Measurements from ENCODE around the gene SLC5A6.

SLC5A6 gene

DNA sequence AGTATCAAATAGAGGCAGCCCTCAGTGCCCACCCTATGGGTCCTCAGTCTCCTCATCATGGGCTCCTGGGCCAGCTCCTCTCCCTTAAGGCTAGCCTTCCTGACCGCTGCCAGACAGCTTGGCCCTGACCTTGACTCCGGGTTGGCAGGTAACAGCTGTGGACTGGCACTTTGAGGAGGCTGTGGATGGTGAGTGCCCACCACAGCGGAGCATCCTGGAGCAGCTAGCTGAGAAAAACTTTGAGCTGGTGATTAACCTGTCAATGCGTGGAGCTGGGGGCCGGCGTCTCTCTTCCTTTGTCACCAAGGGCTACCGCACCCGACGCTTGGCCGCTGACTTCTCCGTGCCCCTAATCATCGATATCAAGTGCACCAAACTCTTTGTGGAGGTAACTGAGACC, 24.1 kb upstream of the SLC5A6 start:
- no peak for DNase-seq

DNA sequence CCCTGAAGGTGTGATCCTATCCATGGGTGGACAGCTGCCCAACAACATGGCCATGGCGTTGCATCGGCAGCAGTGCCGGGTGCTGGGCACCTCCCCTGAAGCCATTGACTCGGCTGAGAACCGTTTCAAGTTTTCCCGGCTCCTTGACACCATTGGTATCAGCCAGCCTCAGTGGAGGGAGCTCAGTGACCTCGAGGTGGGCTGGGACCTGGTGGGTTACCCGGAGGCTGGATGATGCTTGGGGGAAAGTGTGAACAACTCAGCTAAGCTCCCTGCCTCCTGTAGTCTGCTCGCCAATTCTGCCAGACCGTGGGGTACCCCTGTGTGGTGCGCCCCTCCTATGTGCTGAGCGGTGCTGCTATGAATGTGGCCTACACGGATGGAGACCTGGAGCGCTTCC, 21.3 kb upstream of the SLC5A6 start:
- DNase-seq = no peak

DNA sequence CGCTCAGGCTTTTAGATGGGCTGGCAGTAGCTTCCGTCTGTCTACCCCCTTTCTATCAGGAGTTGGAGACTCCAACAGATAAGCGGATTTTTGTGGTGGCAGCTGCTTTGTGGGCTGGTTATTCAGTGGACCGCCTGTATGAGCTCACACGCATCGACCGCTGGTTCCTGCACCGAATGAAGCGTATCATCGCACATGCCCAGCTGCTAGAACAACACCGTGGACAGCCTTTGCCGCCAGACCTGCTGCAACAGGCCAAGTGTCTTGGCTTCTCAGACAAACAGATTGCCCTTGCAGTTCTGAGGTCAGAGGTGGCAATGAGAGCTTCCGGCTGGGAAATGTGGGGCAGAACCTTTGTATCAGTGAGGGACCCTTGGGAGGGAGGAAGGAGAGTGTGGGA, 19.9 kb upstream of the SLC5A6 start:
- DNase-seq = no peak

DNA sequence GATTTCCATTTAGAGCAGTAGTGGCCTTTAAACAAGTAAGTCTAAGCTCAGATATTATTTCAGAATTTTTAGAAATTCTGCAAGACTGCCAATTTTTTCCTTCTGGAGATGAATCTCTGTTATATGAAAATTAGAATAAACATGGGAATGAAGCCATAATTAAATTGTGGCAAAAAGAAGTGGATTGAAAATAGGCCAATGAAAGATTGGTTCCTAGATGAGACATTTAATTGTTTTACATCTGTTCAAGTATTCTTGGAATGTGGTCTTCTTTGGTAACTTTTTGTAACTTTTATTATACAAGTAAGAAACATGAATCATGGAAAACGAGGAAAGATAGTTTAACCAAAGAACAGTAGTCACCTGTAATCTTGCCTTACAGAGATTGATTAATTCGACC, 15.4 kb upstream of the SLC5A6 start:
- DNase-seq = no peak

- no peak for DNase-seq
Observed at GRCh38 chr2:27225526-27225925, 13.5 kb upstream of the SLC5A6 start.

DNA sequence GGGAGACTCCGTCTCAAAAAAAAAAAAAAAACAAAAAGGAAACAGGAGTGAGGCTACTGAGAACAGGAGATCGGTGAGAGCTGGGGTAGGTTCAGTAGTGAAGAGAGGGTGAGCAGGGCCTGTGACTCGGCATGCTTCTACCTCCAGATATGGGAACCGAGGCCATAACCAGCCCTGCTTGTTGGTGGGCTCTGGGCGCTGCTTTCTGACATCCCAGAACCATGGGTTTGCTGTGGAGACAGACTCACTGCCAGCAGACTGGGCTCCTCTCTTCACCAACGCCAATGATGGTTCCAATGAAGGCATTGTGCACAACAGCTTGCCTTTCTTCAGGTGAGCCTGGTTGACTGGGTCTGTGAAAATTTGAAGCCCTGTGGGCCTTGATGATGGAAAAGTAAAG, 11.3 kb upstream of the SLC5A6 start:
- DNase-seq = no peak

DNA sequence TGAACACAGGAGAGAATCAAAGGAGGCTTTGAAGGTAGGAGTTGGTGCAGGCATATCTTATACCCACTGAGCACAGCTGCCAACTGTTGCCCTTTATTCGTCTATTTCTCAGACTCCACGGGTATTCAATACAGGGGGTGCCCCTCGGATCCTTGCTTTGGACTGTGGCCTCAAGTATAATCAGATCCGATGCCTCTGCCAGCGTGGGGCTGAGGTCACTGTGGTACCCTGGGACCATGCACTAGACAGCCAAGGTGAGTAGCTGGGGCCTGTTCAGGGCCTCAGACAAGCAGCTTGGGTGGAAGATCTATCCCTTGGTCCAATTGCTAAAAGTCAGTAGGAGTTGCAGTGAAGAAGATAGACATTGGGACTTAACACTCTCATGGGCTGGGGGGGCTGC, 10.3 kb upstream of the SLC5A6 start:
- DNase-seq = no peak

GRCh38 chr2:27221166-27221565, 9.1 kb upstream of the SLC5A6 start:
- no peak for DNase-seq

DNA sequence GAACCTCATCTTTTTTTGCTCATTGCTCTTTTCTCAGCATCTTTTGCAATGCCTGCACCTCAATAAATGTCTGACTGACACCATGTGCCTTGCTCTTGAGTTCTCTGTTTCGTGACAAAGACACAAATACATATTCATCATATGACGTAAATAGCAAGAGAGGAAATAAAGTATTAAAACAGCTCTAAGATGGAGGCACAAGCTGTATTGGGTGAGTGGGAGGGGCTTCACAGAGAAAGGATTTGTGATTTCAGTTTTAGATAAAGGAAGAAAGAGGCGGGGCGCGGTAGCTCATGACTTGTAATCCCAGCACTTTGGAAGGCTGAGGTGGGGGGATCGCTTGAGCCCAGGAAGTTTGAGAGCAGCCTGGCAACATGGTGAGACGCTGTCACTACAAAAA, 8.0 kb upstream of the SLC5A6 start:
- DNase-seq = no peak

GRCh38 chr2:27219091-27219490, 7.0 kb upstream of the SLC5A6 start:
- DNase-seq = no peak

- no peak for DNase-seq
Observed at GRCh38 chr2:27218614-27219013, 6.5 kb upstream of the SLC5A6 start.

GRCh38 chr2:27217173-27218121, 5.4 kb upstream of the SLC5A6 start, which contains the start of gene CAD:
Gene CAD (plus strand): TSS chr2:27217369. CDS start chr2:27217552, 183 bp downstream.
- peak; percentile 84 for DNase-seq

DNA sequence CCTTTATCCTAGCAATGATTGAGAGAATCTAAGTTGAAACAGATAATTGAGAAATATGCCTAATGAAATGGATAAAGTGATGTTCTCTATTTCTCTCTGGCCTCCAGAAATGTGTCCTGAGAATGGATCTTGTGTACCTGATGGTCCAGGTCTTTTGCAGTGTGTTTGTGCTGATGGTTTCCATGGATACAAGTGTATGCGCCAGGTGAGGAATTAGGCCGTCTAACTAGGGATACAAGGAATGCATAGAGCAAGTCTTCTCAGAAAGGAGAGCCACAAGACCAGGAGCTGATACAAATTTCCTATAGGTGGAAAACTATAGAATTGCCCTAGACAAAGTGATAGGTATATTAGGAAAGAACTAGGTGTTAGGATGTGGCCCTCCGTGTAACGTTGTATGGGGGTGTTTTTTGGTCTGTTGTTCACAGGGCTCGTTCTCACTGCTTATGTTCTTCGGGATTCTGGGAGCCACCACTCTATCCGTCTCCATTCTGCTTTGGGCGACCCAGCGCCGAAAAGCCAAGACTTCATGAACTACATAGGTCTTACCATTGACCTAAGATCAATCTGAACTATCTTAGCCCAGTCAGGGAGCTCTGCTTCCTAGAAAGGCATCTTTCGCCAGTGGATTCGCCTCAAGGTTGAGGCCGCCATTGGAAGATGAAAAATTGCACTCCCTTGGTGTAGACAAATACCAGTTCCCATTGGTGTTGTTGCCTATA, 4.5 kb upstream of the SLC5A6 start:
- no peak for DNase-seq

DNA sequence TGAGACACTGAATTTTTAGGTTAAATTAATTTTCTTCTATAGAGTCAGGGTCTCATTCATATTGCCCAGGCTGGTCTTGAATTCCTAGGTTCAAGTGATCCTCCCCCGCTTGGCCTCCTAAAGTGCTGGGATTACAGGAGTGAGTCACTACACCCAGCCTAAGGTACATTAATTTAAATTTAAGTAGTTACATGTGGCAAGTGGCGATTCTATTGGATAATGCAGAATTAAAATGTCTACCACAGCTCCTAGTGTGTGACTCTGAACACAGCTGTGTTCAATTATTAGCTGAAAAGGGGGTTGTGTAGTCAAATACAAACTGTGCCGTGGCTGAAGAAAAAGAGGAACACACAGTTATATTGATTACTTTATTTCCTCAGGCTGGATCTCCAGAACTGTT, 2.9 kb upstream of the SLC5A6 start:
- no peak for DNase-seq

- no peak for DNase-seq
Observed at GRCh38 chr2:27212626-27213471, 781 bp upstream of the SLC5A6 start.

DNA sequence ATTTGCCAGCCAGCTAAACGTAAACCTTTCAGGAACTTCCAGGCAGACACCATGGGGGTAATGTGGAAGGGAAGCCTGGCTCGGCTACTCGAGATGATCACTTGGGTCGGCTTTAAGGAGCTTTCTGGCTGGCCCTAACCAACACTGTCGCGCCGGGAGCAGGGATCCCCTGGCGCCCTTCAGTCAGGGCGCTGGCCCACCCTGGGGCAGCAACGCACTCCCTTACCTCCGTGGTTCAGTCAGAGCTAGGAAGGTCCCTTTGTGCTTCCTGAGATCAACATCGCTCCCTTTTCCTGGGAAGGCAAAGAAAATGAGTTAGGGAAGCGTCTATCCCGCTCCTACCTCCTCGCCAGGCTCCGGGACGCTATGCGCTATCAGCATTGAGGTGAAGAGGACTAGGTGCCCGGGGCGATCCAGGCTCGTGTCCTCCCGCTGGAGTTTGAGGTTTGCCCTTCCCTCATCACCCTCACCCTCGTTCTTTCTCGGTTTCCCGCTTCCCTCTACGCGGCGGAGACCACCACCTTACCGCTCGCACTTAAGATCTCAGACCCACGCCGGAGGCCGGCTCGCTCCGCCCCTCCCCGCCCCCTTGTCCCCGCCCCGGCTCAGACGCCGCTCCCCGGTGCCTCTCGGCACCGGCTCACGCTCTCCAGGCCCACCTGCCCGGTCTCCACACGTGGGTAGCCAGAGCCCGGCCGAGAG, 676 bp downstream of the SLC5A6 start:
- DNase-seq = no peak

DNA sequence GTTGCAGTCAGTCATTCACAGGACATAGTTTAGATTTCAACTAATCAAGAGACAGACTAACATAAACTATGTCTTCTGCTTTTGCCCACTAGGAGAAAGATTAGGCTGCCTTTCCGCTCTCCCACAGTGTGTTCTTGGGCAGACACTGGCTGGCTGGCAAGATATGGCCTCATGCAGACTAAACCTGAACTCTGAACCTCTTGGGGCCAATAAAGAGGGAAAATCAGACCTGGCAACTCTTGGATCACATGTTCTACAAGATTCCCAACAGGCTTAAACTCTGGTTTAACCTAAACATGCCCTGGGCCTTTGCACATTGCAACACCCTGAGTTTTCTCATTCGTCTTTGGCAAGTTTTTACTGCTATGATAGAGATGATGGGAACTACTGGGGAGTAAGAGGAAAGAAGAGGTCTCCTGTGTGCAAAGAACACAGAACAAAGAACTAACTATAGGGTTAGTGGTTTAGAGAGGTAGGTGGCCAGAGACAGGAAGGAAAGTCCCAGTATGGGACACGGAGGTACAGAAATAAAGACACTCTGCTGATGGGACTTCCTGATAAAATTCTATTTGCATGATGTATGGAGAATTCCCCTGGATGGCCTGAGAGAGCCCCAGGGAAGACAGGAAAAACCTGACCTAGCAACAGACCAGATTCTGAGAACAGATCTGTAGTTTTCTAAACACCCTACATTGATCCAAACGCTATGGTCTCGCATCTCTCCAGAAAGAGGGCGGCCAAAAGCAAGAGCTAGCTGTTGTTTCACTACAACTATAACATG, 2.3 kb downstream of the SLC5A6 start:
- no peak for DNase-seq

- DNase-seq = no peak
Observed at GRCh38 chr2:27208486-27209050, 3.5 kb downstream of the SLC5A6 start.

DNA sequence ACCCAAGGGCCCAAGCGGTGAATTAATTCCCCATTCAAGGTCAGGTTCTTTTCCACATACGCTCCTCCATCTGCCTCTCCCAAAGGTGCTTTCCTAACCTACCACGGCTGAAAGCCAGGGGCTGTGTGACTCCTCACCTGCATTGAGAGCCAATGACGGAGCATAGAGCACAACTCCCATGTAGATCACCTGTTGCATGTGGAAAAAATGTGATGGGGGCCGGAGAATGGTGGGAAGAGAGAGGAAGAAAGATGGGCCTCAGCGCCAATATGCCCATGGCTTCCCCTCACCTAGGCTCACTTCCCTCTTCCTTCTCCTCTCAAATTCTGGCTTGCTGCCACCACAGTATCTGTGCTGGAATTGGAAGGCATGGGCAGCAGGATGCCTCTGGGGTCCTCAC, 5.7 kb downstream of the SLC5A6 start:
- no peak for DNase-seq

DNA sequence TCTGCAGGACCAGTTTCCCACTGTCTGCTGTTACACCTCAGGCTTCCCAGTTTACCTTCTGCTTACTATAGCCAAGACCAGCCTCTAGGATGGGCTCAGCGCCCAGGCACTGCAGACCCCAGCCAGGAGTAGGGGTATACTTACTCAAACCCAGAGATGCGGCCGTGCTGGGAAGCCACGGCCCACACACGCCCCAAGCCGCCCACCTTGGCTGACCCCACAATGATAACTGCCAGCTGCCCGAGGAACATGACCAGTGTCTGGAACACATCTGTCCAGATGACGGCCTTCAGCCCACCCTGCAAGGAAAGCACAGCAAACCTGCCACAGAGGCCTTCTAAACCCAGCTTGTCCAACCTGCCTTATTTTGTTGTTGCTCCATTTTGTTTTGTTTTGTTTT, 6.9 kb downstream of the SLC5A6 start:
- no peak for DNase-seq

DNA sequence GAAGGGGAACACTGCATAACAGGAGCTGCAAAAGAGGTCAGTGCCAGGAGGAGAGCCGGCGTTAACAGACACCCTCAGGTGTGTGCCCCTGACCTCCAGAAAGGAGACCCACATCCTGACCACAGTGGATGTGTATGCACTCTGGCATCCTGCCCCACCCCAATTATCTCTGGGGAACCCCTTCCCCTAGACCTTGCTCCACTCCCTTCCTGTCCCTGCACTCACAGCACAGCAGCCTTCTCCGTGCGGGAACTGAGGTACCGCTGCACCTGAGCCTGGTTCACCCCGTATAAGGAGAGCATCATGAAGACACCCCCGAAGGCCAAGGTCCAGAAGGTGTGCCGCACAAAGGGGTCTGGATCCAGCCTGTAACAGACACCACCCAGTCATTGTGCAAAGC, 7.5 kb downstream of the SLC5A6 start:
- DNase-seq = no peak
